Spleen (tissue), 7 donors: ENCODE results near the gene ANKRD60.

Source experiments
- CTCF ChIP-seq, 11 experiments: fragments of 200-600 bp in 7 of 11; fragments of 450-650 bp in 4 of 11; sonication (generic) in 4 of 11; IDR thresholded peaks in 8 of 11; conservative IDR thresholded peaks in 3 of 11; 1 replicate in 7 of 11; 2 replicates in 4 of 11; pipeline versions ENCODE4 v1.4.0 to v1.8.0; 2016 to 2021; ENCODE audit warnings: antibody characterized with exemption in 11 of 11, inconsistent platforms in 4 of 11, mild to moderate bottlenecking in 1 of 11
- POLR2AphosphoS5 ChIP-seq, 3 donors: sonication (generic); formaldehyde crosslinking; IDR thresholded peaks; one replicate each; pipeline ENCODE4 v1.5.1; 2017; ENCODE audit warnings: antibody characterized with exemption in 3 of 3
- donor health status: DM: no; HTN: no; CAD: no; lungs with moderate emphysema.
- donor health status: DM: no; HTN: no; CAD: no.
- donor health status: DM: no; HTN: no; CAD: no.

- no peak for TF ChIP-seq CTCF (IDR thresholded peaks at IDR 0.05 in 8 of 11, conservative IDR thresholded peaks at IDR 0.05 in 3 of 11)
- TF ChIP-seq POLR2AphosphoS5 (IDR thresholded peaks at IDR 0.05), result no peak
Observed at GRCh38 chr20:58212636-58213035, 15.8 kb downstream of the ANKRD60 start.
